Retinal pigment epithelial cell (primary cell): ENCODE measurements around the gene HECTD1.
"Not testable (repeated sequence)": the region's sequence is repeated elsewhere in the genome, so short reads cannot be mapped to it uniquely, and the experiment has no call there.

ENCODE experiments used
- DNase-seq: peaks from one replicate; pipeline ENCODE4 v3.0.0-alpha.2; 2010; ENCODE audit warnings: low read depth
- H3K4me3 ChIP-seq: 2 replicates; pipeline ENCODE4 v1.5.1; 2011; ENCODE audit warnings: mild to moderate bottlenecking, low read length, control low read depth, moderate library complexity
- CTCF ChIP-seq: conservative IDR thresholded peaks from 2 replicates; pipeline ENCODE4 v1.5.1; 2011; ENCODE audit warnings: low read depth, low read length, control low read depth, inconsistent platforms

Gene HECTD1

GRCh38 chr14:31251028-31251958 lies 43.7 kb upstream of the HECTD1 start:
- TF ChIP-seq CTCF: no peak
- H3K4me3 ChIP-seq: no peak overlapping the region
- no peak for DNase-seq

- DNase-seq: no peak
- no peak overlapping the region for H3K4me3 ChIP-seq
- no peak for TF ChIP-seq CTCF
Measured at GRCh38 chr14:31244626-31245025, 37.0 kb upstream of the HECTD1 start.

- TF ChIP-seq CTCF: no peak
- DNase-seq: no peak
- no peak overlapping the region for H3K4me3 ChIP-seq
Measured at GRCh38 chr14:31243860-31244259, 36.3 kb upstream of the HECTD1 start.

- H3K4me3 ChIP-seq, DNase-seq: not testable (repeated sequence)
Measured at GRCh38 chr14:31242161-31242940, 34.8 kb upstream of the HECTD1 start.

GRCh38 chr14:31241450-31242114 lies 34.0 kb upstream of the HECTD1 start:
- TF ChIP-seq CTCF: no peak
- no peak overlapping the region for H3K4me3 ChIP-seq

GRCh38 chr14:31239741-31240140 lies 32.1 kb upstream of the HECTD1 start:
- no peak overlapping the region for H3K4me3 ChIP-seq
- no peak for TF ChIP-seq CTCF
- no peak for DNase-seq

More at GRCh38 chr14:31241450-31242114, 34.0 kb upstream of the HECTD1 start:
- no peak for DNase-seq

- no peak for DNase-seq
- H3K4me3 ChIP-seq: no peak overlapping the region
- no peak for TF ChIP-seq CTCF
Measured at GRCh38 chr14:31235462-31235861, 27.9 kb upstream of the HECTD1 start.
